HG03135 (cell line): ENCODE measurements around the gene ERICH6.

Experiments
- ATAC-seq: cut with Tn5 transposase; IDR thresholded peaks from one replicate; pipeline ENCODE4 v1.9.1; 2021; ENCODE audit warnings: mild to moderate bottlenecking, moderate library complexity; ENCODE audit not compliant: unreplicated experiment

Gene ERICH6

DNA sequence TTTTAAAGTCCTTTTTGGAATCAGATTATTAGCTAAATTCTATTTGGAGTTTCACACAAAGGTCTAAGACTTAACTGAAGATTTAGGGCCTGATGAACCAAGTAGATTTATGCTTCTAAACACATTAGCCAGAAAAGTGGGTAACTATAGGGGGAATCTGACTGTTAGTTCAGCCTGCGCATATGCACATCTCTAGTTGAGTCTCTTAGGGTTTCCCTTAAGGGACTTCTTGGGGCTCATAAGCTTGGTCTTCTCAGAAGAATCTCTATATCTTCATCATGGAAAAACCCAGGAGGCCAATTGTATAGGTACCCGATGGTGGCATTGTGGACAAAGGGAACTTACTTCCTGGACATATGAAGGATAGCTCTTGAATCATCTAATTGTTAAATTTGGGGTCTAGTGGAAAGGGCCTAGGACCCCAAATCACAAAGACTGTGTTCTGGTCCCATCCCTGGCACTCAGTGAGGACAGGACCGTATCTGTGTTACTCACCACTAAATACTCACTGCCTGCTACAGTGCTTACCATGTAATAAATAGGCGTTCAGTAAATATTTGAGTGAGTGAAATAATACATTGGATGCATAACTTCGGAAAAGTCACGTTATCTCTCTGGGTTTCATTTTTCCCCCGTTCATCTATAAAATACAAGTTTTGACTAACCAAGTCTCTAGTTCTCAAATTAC is 83.6 kb downstream of the ERICH6 start:
- no peak for ATAC-seq

DNA sequence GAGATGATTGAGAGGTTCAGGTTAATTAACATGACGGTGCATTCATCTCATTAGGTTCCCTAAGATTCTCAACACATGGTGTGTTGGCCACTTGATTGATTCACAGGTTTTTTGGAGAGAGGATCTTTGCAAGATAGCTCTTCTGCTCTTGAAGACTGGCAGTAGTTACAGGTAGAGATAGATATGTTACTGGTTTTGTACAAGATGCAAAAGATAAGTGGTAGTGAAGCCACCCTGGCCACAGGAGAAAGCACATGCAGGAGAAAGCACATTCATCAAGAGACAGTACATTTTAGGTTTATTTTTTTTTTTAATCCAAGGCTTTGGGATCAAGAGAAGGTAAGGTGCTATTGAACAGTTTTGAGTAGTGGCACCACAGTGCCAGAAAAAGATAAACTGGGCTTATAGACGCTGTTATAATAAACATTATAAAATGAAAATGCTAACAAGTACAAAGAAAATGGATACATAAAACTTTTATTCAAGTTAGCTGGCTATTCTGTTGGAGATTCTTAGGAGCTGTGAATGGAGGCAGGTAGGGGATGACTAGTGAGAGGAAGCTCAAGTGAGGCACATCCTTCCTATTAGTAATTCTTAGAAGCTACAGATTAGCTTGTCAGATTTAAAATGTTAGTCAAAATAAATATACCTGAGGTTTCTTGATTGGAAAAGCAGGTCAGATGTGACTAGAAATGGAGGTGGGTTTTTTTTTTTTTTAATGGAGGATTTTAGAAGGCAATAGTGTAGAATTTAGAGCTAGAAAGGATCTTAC is 89.8 kb downstream of the ERICH6 start:
- no peak for ATAC-seq

DNA sequence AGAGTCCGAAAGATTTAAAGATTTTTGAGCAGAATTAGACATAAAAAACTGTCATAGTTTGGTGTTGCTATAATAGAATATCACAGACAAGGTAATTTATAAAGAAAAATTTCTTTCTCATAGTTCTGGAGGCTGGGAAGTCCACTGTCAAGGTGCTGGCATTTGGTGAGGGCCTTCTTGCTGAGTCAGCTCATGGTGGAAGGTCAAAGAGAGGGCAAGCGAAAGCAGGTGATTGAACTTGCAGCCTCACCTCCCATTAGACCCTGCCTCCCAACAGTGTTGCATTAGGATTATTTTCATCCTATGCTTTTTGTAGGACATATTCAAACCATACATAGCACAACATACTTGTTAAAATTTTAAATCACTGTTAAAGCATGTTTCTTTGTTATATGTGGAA is 90.7 kb downstream of the ERICH6 start:
- no peak for ATAC-seq

DNA sequence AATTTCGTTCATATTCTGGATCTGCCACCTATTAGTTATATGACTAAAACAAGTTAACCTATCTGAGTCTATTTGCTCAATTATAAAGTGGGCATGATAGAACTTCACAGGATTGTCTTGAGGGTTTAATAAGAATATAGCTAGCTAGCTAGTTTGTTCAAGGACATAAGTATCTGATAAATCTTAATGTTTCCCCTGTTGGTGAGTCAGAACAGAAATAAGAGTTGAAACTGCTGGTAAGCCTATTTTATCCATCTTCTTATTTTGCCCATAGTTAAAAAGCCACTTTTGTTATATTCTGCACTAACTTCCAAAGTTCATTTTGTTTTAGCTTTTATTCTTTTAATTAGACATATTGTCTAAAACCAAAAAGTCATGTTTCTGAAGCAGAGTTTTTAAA is 91.2 kb downstream of the ERICH6 start:
- ATAC-seq, result no peak

DNA sequence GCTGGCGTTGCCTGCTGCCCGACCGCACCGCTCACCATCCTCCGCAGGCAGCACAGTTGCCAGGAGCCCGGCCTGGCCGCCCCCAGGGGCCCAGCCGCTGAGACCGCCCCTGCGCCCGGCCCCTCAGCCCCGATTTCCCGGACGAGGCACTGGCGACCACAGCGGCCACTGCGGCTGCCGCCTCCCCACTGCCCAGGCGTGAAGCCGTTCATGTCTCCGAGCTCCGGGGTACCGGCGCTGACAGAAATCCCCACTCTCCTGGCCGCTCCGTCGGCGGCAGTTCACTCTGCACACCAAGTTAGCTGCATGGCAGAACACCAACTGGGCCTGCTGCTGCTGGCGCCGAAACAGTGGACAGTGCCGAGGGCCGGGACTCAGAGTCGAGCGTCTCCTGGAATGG is 92.1 kb downstream of the ERICH6 start:
- no peak for ATAC-seq

DNA sequence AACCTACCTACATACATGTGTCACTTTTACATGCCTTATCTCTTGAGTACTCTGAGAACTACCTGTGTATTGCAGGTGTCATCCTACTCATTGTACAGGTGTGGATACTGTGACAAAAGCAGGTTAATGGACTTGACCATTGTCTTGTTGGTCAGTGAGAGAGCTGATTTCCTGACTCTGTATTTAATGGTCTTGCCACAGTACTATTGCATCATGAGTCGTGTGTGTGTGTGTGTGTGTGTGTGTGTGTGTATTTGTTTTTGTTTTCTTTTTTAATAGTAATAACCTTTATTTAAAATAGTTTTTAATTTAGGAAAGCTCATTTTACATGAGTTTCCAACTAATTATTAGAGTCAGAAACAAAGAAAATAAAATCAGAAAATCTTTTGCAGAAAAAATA is 92.9 kb downstream of the ERICH6 start:
- no peak for ATAC-seq

DNA sequence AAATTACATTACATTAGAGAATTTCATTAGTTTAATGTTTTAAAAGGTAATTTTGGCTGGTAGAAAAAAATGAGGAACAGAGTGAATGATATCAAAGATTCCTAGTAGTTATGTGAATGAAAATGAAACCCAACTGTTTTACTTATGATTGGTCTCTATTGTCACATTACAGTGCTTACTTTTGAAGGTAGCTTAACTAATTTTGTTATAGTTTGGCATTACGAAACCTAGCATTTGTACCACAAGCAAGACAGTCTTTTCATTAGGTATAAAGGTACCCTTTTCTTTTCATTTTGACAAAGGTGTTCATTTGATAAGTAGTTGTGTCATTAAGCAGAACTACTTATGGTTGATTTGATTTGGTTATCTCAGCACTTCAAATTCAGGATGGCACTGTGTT is 93.7 kb downstream of the ERICH6 start:
- no peak for ATAC-seq
